Suprapubic skin (tissue), 4 donors: ENCODE results near the gene NFATC2. TPM values are rescaled to one million over a fixed set of nuclear protein-coding genes. Genes with fewer than 3 reads are reported as not detected.

Experiments used
- DNase-seq, 2 donors: peaks; one replicate each; pipeline ENCODE4 v3.0.0-alpha.2; 2019; ENCODE audit warnings: low spot score in 2 of 2
- H3K27ac ChIP-seq: fragments of 200-600 bp; sonication (generic); one replicate; pipeline ENCODE4 v1.5.1; 2019
- H3K27me3 ChIP-seq: fragments of 200-600 bp; sonication (generic); one replicate; pipeline ENCODE4 v1.5.1; 2019
- H3K36me3 ChIP-seq: fragments of 200-600 bp; sonication (generic); one replicate; pipeline ENCODE4 v1.5.1; 2019
- H3K4me1 ChIP-seq: fragments of 200-600 bp; sonication (generic); one replicate; pipeline ENCODE4 v1.5.1; 2019
- H3K4me3 ChIP-seq: fragments of 200-600 bp; sonication (generic); one replicate; pipeline ENCODE4 v1.5.1; 2019; ENCODE audit warnings: mild to moderate bottlenecking
- H3K9me3 ChIP-seq: fragments of 200-600 bp; sonication (generic); one replicate; pipeline ENCODE4 v1.5.1; 2019
- EP300 ChIP-seq: sonication (generic); formaldehyde crosslinking; IDR thresholded peaks from one replicate; pipeline ENCODE4 v1.6.1; 2017; ENCODE audit warnings: antibody characterized with exemption
- POLR2A ChIP-seq, 2 donors: fragments of 450-650 bp; IDR thresholded peaks; one replicate each; pipeline ENCODE4 v1.6.1; 2017; ENCODE audit warnings: antibody characterized with exemption in 2 of 2, mild to moderate bottlenecking in 2 of 2, moderate library complexity in 2 of 2
- POLR2AphosphoS5 ChIP-seq, 3 donors: sonication (generic); formaldehyde crosslinking; IDR thresholded peaks; one replicate each; pipeline ENCODE4 v1.6.1; 2017; ENCODE audit warnings: antibody characterized with exemption in 3 of 3
- WGBS: methylation state at CpG from one replicate; pipeline ENCODE4 v1.1.5; 2018; 5-methylcytosine and 5-hydroxymethylcytosine counted together
- total RNA-seq, 4 donors: library from RNA; depleted of rRNA; stranded (reverse); fragments of >200 nt; gene quantifications; one replicate each; pipeline ENCODE4 v1.1.0, GENCODE V29; 2016
- TF ChIP-seq, protein P1 (sequence below), 2 donors: fragments of 200-600 bp in 1 of 2; fragments of 450-650 bp in 1 of 2; sonication (generic) in 1 of 2; IDR thresholded peaks; one replicate each; pipeline ENCODE4 v1.5.1; 2016 to 2019; ENCODE audit warnings: antibody characterized with exemption in 2 of 2, mild to moderate bottlenecking in 1 of 2, moderate library complexity in 1 of 2

Gene NFATC2
- total RNA-seq, 4 donors from 2014 or later, result 5.4 to 15.7 (median 8.4) TPM

- WGBS, result 45% methylated on average over 7 of the region's 15 CpGs
- Histone ChIP-seq H3K4me3 (no peak overlapping the region), H3K27ac (peak overlapping the region; percentile 46), H3K36me3 (no peaks in the 10 kb centered on the region), H3K27me3 (no peaks in the 10 kb centered on the region), H3K9me3 (no peaks in the 10 kb centered on the region), H3K4me1 (peaks cover 19% of the 10 kb centered on the region)
- peak in 1 of 2 donors; percentile 69 for DNase-seq
- no peak for TF ChIP-seq POLR2A (IDR thresholded peaks at IDR 0.05)
- no peak for TF ChIP-seq POLR2AphosphoS5 (IDR thresholded peaks at IDR 0.05)
- TF ChIP-seq, protein P1, sequence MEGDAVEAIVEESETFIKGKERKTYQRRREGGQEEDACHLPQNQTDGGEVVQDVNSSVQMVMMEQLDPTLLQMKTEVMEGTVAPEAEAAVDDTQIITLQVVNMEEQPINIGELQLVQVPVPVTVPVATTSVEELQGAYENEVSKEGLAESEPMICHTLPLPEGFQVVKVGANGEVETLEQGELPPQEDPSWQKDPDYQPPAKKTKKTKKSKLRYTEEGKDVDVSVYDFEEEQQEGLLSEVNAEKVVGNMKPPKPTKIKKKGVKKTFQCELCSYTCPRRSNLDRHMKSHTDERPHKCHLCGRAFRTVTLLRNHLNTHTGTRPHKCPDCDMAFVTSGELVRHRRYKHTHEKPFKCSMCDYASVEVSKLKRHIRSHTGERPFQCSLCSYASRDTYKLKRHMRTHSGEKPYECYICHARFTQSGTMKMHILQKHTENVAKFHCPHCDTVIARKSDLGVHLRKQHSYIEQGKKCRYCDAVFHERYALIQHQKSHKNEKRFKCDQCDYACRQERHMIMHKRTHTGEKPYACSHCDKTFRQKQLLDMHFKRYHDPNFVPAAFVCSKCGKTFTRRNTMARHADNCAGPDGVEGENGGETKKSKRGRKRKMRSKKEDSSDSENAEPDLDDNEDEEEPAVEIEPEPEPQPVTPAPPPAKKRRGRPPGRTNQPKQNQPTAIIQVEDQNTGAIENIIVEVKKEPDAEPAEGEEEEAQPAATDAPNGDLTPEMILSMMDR (IDR thresholded peaks at IDR 0.05), result no peak
- TF ChIP-seq EP300, result no peak
These were observed 129.5 kb downstream of the NFATC2 start for GRCh38 chr20:51412951-51413481.

- 4% methylated on average over 11 of the region's 12 CpGs for WGBS
These were observed 130.1 kb downstream of the NFATC2 start for GRCh38 chr20:51412333-51412871.

GRCh38 chr20:51411870-51412269 is 130.6 kb downstream of the NFATC2 start:
- no peaks in the 10 kb centered on the region for H3K9me3 ChIP-seq
- H3K36me3 ChIP-seq, result no peaks in the 10 kb centered on the region
- H3K27ac ChIP-seq, result peak overlapping the region; percentile 38
- WGBS, result 90% methylated on average over 1 of the region's 1 CpG
- TF ChIP-seq EP300 (no peak), POLR2AphosphoS5 (IDR thresholded peaks at IDR 0.05) (no peak), POLR2A (IDR thresholded peaks at IDR 0.05) (no peak)
- TF ChIP-seq, protein P1 (IDR thresholded peaks at IDR 0.05), result no peak
- H3K4me1 ChIP-seq, result peaks cover 19% of the 10 kb centered on the region
- no peak for DNase-seq
- no peaks in the 10 kb centered on the region for H3K27me3 ChIP-seq
- H3K4me3 ChIP-seq, result no peak overlapping the region

More at GRCh38 chr20:51412333-51412871, 130.1 kb downstream of the NFATC2 start:
- Histone ChIP-seq H3K9me3 (no peaks in the 10 kb centered on the region), H3K27me3 (no peaks in the 10 kb centered on the region), H3K4me3 (no peak overlapping the region), H3K27ac (peak overlapping the region; percentile 38), H3K36me3 (no peaks in the 10 kb centered on the region), H3K4me1 (peaks cover 19% of the 10 kb centered on the region)
- DNase-seq, result peak in 1 of 2 donors; percentile 71
- no peak for TF ChIP-seq POLR2AphosphoS5 (IDR thresholded peaks at IDR 0.05)
- no peak for TF ChIP-seq POLR2A (IDR thresholded peaks at IDR 0.05)
- no peak for TF ChIP-seq EP300
- TF ChIP-seq, protein P1 (IDR thresholded peaks at IDR 0.05), result no peak

- no peak for TF ChIP-seq POLR2AphosphoS5 (IDR thresholded peaks at IDR 0.05)
- TF ChIP-seq POLR2A (IDR thresholded peaks at IDR 0.05), result no peak
- no peak for TF ChIP-seq EP300
- TF ChIP-seq, protein P1 (IDR thresholded peaks at IDR 0.05), result no peak
- Histone ChIP-seq H3K27ac (no peak overlapping the region), H3K36me3 (peaks cover 3% of the 10 kb centered on the region), H3K27me3 (no peaks in the 10 kb centered on the region), H3K9me3 (no peaks in the 10 kb centered on the region), H3K4me1 (peaks cover 19% of the 10 kb centered on the region), H3K4me3 (no peak overlapping the region)
- DNase-seq, result no peak
- WGBS, result 92% methylated on average over 4 of the region's 4 CpGs
These were observed 131.8 kb downstream of the NFATC2 start for GRCh38 chr20:51410586-51411325.

DNA sequence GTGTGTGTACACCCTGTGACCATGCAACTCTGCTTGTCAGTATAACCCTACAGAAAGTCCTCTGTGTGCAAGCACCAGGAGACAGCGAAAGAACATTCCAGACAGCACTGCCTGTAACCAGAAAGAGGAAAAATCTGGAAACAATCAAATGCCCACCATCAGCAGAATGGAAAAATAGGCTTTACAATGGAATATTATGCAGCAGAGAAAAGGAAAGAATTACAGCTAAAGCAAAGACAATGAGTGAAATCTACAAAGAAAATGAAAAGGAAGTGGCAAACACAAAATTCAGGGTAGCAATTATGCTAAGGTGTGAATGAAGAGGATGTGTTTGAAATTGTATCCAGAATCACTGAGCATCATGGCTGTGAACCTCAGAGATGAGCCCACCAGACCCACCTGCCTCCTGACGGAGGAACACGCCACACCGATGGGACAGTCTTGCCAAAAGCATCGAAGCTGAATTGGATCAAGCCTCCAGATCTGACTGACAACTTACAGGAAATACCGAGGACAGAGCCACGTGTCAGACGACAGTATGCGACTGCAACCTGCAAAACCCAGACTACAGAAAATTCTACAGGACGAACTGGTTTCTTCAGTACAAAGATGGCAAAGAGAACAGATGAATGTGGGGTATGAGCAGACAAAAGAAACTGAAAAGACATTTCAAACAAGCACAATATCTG is 133.2 kb downstream of the NFATC2 start:
- Histone ChIP-seq H3K9me3 (no peaks in the 10 kb centered on the region), H3K4me3 (no peak overlapping the region), H3K27ac (no peak overlapping the region), H3K27me3 (no peaks in the 10 kb centered on the region), H3K4me1 (peaks cover 19% of the 10 kb centered on the region), H3K36me3 (peaks cover 3% of the 10 kb centered on the region)
- no peak for TF ChIP-seq POLR2AphosphoS5 (IDR thresholded peaks at IDR 0.05)
- WGBS, result 83% methylated on average over 10 of the region's 10 CpGs
- no peak for DNase-seq
